HepG2 (cell line): ENCODE measurements around the gene ANKRD11. TPM values are rescaled to one million over a fixed set of nuclear protein-coding genes. Genes with fewer than 3 reads are reported as not detected.

ENCODE experiments used
- AHDC1 ChIP-seq: sonication (generic); formaldehyde crosslinking; IDR thresholded peaks from 2 replicates; pipeline ENCODE4 v1.5.1; 2020; ENCODE audit warnings: mild to moderate bottlenecking, missing genetic modification reagents, borderline replicate concordance
- BCL6 ChIP-seq: IDR thresholded peaks from 2 replicates; pipeline ENCODE4 v1.6.1; 2016; ENCODE audit warnings: missing genetic modification reagents, missing compliant biosample characterization
- BHLHE40 ChIP-seq: IDR thresholded peaks from 2 replicates; pipeline ENCODE4 v1.6.1; 2011; ENCODE audit warnings: low read length, improper control_type of control experiment
- FOXP4 ChIP-seq: sonication (generic); formaldehyde crosslinking; IDR thresholded peaks from 2 replicates; pipeline ENCODE4 v1.4.0; 2020; ENCODE audit warnings: missing genetic modification reagents
- GATAD2A ChIP-seq: IDR thresholded peaks from 2 replicates; pipeline ENCODE4 v1.6.1; 2016
- JUND ChIP-seq: sonication (generic); formaldehyde crosslinking; IDR thresholded peaks from 2 replicates; pipeline ENCODE4 v1.8.0; 2022; ENCODE audit warnings: mild to moderate bottlenecking, missing genetic modification reagents
- KDM4B ChIP-seq: sonication (generic); formaldehyde crosslinking; IDR thresholded peaks from 2 replicates; pipeline ENCODE4 v1.4.0; 2020; ENCODE audit warnings: missing genetic modification reagents
- SOX13 ChIP-seq, 3 experiments: fragments of 450-650 bp in 1 of 3; sonication (generic) in 1 of 3; formaldehyde crosslinking in 1 of 3; IDR thresholded peaks in 2 of 3; conservative IDR thresholded peaks in 1 of 3; 2 replicates each; pipeline versions ENCODE4 v1.5.0 to v1.6.1; 2016 to 2020; ENCODE audit warnings: antibody characterized with exemption in 1 of 3, mild to moderate bottlenecking in 1 of 3, missing compliant biosample characterization in 1 of 3, missing genetic modification reagents in 1 of 3, moderate library complexity in 1 of 3
- TEF ChIP-seq: sonication (generic); formaldehyde crosslinking; IDR thresholded peaks from 2 replicates; pipeline ENCODE4 v1.5.0; 2020; ENCODE audit warnings: missing genetic modification reagents
- ZMYM3 ChIP-seq: sonication (generic); formaldehyde crosslinking; IDR thresholded peaks from 2 replicates; pipeline ENCODE4 v1.5.1; 2020; ENCODE audit warnings: mild to moderate bottlenecking, missing genetic modification reagents
- ZNF234 ChIP-seq: sonication (generic); formaldehyde crosslinking; conservative IDR thresholded peaks from 2 replicates; pipeline ENCODE4 v1.5.1; 2020; ENCODE audit warnings: mild to moderate bottlenecking, missing genetic modification reagents
- ZNF318 ChIP-seq: sonication (generic); formaldehyde crosslinking; IDR thresholded peaks from 2 replicates; pipeline ENCODE4 v1.4.0; 2020; ENCODE audit warnings: mild to moderate bottlenecking, missing genetic modification reagents
- polyA plus RNA-seq, 8 experiments: library from polyadenylated mRNA; depleted of rRNA in 3 of 8; stranded (reverse) in 7 of 8; unstranded in 1 of 8; fragments of >200 nt; fragmentation: Illumina TruSeq in 4 of 8; extraction: Trizol in 4 of 8; gene quantifications; 2 replicates each; pipeline versions ENCODE4 v1.2.1 to v1.2.3, GENCODE V29; 2011 to 2016; ENCODE audit warnings: low read depth in 4 of 8, missing spikeins in 1 of 8, mixed read lengths in 1 of 8; ENCODE audit not compliant: insufficient read depth in 1 of 8
- total RNA-seq, 5 experiments: library from RNA; depleted of rRNA; stranded (reverse); fragments of >200 nt; fragmentation: Illumina TruSeq; extraction: Trizol; gene quantifications; 2 replicates each; pipeline ENCODE4 v1.2.3, GENCODE V29; 2016; ENCODE audit warnings: low read depth in 1 of 5

The ANKRD11 gene
- total and polyA plus RNA-seq, 2 of the 13 experiments (the other 11 are each of a cell fraction or from before 2014, with no cell fraction given), result 21.4 to 38.4 TPM

- no peak for TF ChIP-seq ZNF318 (CRISPR knock-in tag)
- 0 out of 2 replicates have a peak, but pooled peaks have one; percentile 14 for TF ChIP-seq KDM4B (CRISPR knock-in tag)
- peak; percentile 38; the same call in 1 of the 2 replicates for TF ChIP-seq GATAD2A (CRISPR knock-in tag)
- no peak for TF ChIP-seq BCL6 (CRISPR knock-in tag)
- no peak for TF ChIP-seq BHLHE40
- TF ChIP-seq FOXP4 (CRISPR knock-in tag), result peak; percentile 32; the same call in 1 of the 2 replicates
- no peak for TF ChIP-seq ZMYM3 (CRISPR knock-in tag)
- TF ChIP-seq SOX13 (IDR thresholded peaks at IDR 0.05), result 0 out of 2 replicates have a peak, but pooled peaks have one; percentile 11
- peak in 1 of 2 experiments; percentile 84; a peak in 2 of 4 replicates for TF ChIP-seq SOX13 (CRISPR knock-in tag; conservative IDR thresholded peaks at IDR 0.05 in 1 of 2, IDR thresholded peaks at IDR 0.05 in 1 of 2)
- TF ChIP-seq TEF (CRISPR knock-in tag), result no peak
- TF ChIP-seq AHDC1 (CRISPR knock-in tag), result no peak
- TF ChIP-seq ZNF234 (CRISPR knock-in tag), result no peak
- TF ChIP-seq JUND (CRISPR knock-in tag), result no peak
Observed at GRCh38 chr16:89376812-89377452, 113.4 kb downstream of the ANKRD11 start (continued).
